IMR-90 (cell line): ENCODE data around the gene ZNF385D. TPM values are rescaled to one million over a fixed set of nuclear protein-coding genes. Genes with fewer than 3 reads are reported as not detected.

Experiments
- ATAC-seq: fragments of 200-7000 bp; cut with Tn5 transposase; 2 replicates; pipeline ENCODE4 v1.9.1; 2020; ENCODE audit warnings: low read depth, mild to moderate bottlenecking, moderate library complexity
- BruUV-seq: library from RNA; stranded (reverse); fragments of 400-500 nt; replicated peaks from 2 replicates; lab custom pipeline; 2021; lab: Mats Ljungman, UMichigan
- CTCF ChIA-PET: fragments of 300-600 bp; formaldehyde crosslinking; extraction: SDS; loops from one replicate; lab custom pipeline; 2021; ENCODE audit warnings: antibody characterized with exemption; lab: Yijun Ruan, JAX
- POLR2A ChIA-PET: fragments of 300-600 bp; sonication (Branson Sonifier 250); formaldehyde crosslinking; loops from one replicate; lab custom pipeline; 2022; ENCODE audit warnings: antibody characterized with exemption; ENCODE audit not compliant: unreplicated experiment; lab: Charles Lee
- DNase-seq: peaks from one replicate; pipeline ENCODE4 v3.0.0; 2013
- H2AFZ ChIP-seq: replicated peaks from 2 replicates; pipeline ENCODE3; 2013; ENCODE audit warnings: low read length, mild to moderate bottlenecking; ENCODE audit not compliant: poor library complexity
- H2AK5ac ChIP-seq: 2 replicates; pipeline ENCODE4 v1.6.1; 2013; ENCODE audit warnings: low read depth, low read length, inconsistent platforms
- H2AK9ac ChIP-seq: replicated peaks from 2 replicates; pipeline ENCODE3; 2013; ENCODE audit warnings: mild to moderate bottlenecking, low read depth, low read length, moderate library complexity; ENCODE audit not compliant: poor library complexity
- H2BK120ac ChIP-seq: 2 replicates; pipeline ENCODE4 v1.6.1; 2013; ENCODE audit warnings: low read depth, low read length, inconsistent platforms
- H2BK15ac ChIP-seq: 3 replicates; pipeline ENCODE4 v1.6.1; 2013; ENCODE audit warnings: low read depth, low read length, inconsistent platforms
- H2BK20ac ChIP-seq: 2 replicates; pipeline ENCODE4 v1.6.1; 2013; ENCODE audit warnings: low read depth, mild to moderate bottlenecking, inconsistent platforms, low read length, moderate library complexity
- H2BK5ac ChIP-seq: 2 replicates; pipeline ENCODE4 v1.6.1; 2013; ENCODE audit warnings: mild to moderate bottlenecking, low read depth, low read length, inconsistent platforms; ENCODE audit not compliant: poor library complexity, severe bottlenecking
- H3K14ac ChIP-seq: replicated peaks from 2 replicates; pipeline ENCODE4 v1.6.1; 2013; ENCODE audit warnings: low read depth, low read length, inconsistent platforms
- H3K18ac ChIP-seq: 2 replicates; pipeline ENCODE4 v1.6.1; 2013; ENCODE audit warnings: low read depth, low read length, control low read depth
- H3K23ac ChIP-seq: 2 replicates; pipeline ENCODE4 v1.6.1; 2013; ENCODE audit warnings: low read depth, low read length, inconsistent platforms
- H3K27ac ChIP-seq: 2 replicates; pipeline ENCODE4 v1.5.1; 2013; ENCODE audit warnings: mild to moderate bottlenecking, control low read depth, low read length; ENCODE audit not compliant: insufficient read depth
- H3K27me3 ChIP-seq: 2 replicates; pipeline ENCODE4 v1.6.1; 2013; ENCODE audit warnings: low read length; ENCODE audit not compliant: control insufficient read depth, insufficient read depth
- H3K36me3 ChIP-seq: 2 replicates; pipeline ENCODE4 v1.6.1; 2013; ENCODE audit warnings: low read length, mixed read lengths; ENCODE audit not compliant: control insufficient read depth, insufficient read depth
- H3K4ac ChIP-seq: 2 replicates; pipeline ENCODE4 v1.6.1; 2013; ENCODE audit warnings: low read depth, low read length, inconsistent platforms
- H3K4me1 ChIP-seq: 2 replicates; pipeline ENCODE4 v1.6.1; 2013; ENCODE audit warnings: low read length, mixed read lengths; ENCODE audit not compliant: control insufficient read depth, insufficient read depth
- H3K4me2 ChIP-seq: 2 replicates; pipeline ENCODE4 v1.6.1; 2013; ENCODE audit warnings: low read depth, mild to moderate bottlenecking, control low read depth, low read length, moderate library complexity
- H3K4me3 ChIP-seq: 2 replicates; pipeline ENCODE4 v1.5.1; 2013; ENCODE audit warnings: low read depth, mild to moderate bottlenecking, control low read depth, low read length, moderate library complexity; ENCODE audit not compliant: insufficient read depth
- H3K56ac ChIP-seq: 2 replicates; pipeline ENCODE4 v1.6.1; 2013; ENCODE audit warnings: low read length, inconsistent platforms; ENCODE audit not compliant: insufficient read depth; ENCODE audit errors: extremely low read depth
- H3K79me1 ChIP-seq, 2 experiments: 2 replicates each; pipeline ENCODE4 v1.6.1; 2013; ENCODE audit warnings: low read length in 2 of 2, inconsistent platforms in 1 of 2, low read depth in 1 of 2
- H3K9ac ChIP-seq: 2 replicates; pipeline ENCODE4 v1.6.1; 2013; ENCODE audit warnings: low read depth, low read length, control low read depth
- H3K9me1 ChIP-seq: 2 replicates; pipeline ENCODE4 v1.6.1; 2013; ENCODE audit warnings: low read length, inconsistent platforms; ENCODE audit not compliant: insufficient read depth
- H3K9me3 ChIP-seq: 2 replicates; pipeline ENCODE4 v1.6.1; 2013; ENCODE audit warnings: low read length; ENCODE audit not compliant: control insufficient read depth, insufficient read depth
- H4K20me1 ChIP-seq: 2 replicates; pipeline ENCODE4 v1.6.1; 2013; ENCODE audit warnings: low read length, inconsistent platforms; ENCODE audit not compliant: insufficient read depth
- H4K5ac ChIP-seq: 2 replicates; pipeline ENCODE4 v1.6.1; 2013; ENCODE audit warnings: mild to moderate bottlenecking, low read depth, low read length, control low read depth
- H4K8ac ChIP-seq, 2 experiments: 2 replicates each; pipeline ENCODE4 v1.6.1; 2013; ENCODE audit warnings: low read depth in 2 of 2, low read length in 2 of 2, control low read depth in 1 of 2, inconsistent platforms in 1 of 2
- H4K91ac ChIP-seq: 2 replicates; pipeline ENCODE4 v1.6.1; 2013; ENCODE audit warnings: low read depth, low read length, inconsistent platforms; ENCODE audit not compliant: insufficient read depth
- BHLHE40 ChIP-seq: fragments of 150-350 bp; IDR thresholded peaks from 2 replicates; pipeline ENCODE4 v1.6.1; 2016; ENCODE audit warnings: mild to moderate bottlenecking, low read depth, low read length
- CEBPB ChIP-seq: IDR thresholded peaks from 2 replicates; pipeline ENCODE4 v1.6.1; 2012; ENCODE audit warnings: low read depth, low read length, improper control_type of control experiment
- CHD1 ChIP-seq: IDR thresholded peaks from 2 replicates; pipeline ENCODE4 v1.6.1; 2012; ENCODE audit warnings: low read depth, low read length, improper control_type of control experiment
- FOS ChIP-seq: fragments of 150-350 bp; IDR thresholded peaks from 2 replicates; pipeline ENCODE4 v1.6.1; 2016; ENCODE audit warnings: low read depth, low read length
- MAFK ChIP-seq: IDR thresholded peaks from 2 replicates; pipeline ENCODE4 v1.6.1; 2012; ENCODE audit warnings: low read depth, low read length, improper control_type of control experiment
- MAZ ChIP-seq: IDR thresholded peaks from 2 replicates; pipeline ENCODE4 v1.6.1; 2012; ENCODE audit warnings: low read depth, mild to moderate bottlenecking, low read length, improper control_type of control experiment, moderate library complexity, borderline replicate concordance
- MXI1 ChIP-seq: IDR thresholded peaks from 2 replicates; pipeline ENCODE4 v1.6.1; 2012; ENCODE audit warnings: low read depth, mild to moderate bottlenecking, low read length, moderate library complexity, borderline replicate concordance
- NFE2L2 ChIP-seq: fragments of 150-350 bp; IDR thresholded peaks from 2 replicates; pipeline ENCODE4 v1.6.1; 2016; ENCODE audit warnings: low read depth, mild to moderate bottlenecking, low read length
- POLR2A ChIP-seq: IDR thresholded peaks from 2 replicates; pipeline ENCODE4 v1.6.1; 2012; ENCODE audit warnings: mild to moderate bottlenecking, low read depth, low read length
- RAD21 ChIP-seq: IDR thresholded peaks from 2 replicates; pipeline ENCODE4 v1.6.1; 2012; ENCODE audit warnings: low read length, improper control_type of control experiment
- RFX5 ChIP-seq: IDR thresholded peaks from 2 replicates; pipeline ENCODE4 v1.8.0; 2012; ENCODE audit warnings: low read depth, mild to moderate bottlenecking, low read length, moderate library complexity
- SMC3 ChIP-seq: fragments of 150-350 bp; IDR thresholded peaks from 2 replicates; pipeline ENCODE4 v1.6.1; 2016; ENCODE audit warnings: low read depth, mild to moderate bottlenecking, antibody characterized with exemption, low read length, moderate library complexity
- WGBS, 2 experiments: methylation state at CpG; one replicate each; pipeline versions ENCODE4 v1.1.5 to v1.1.7; 2013; ENCODE audit warnings: missing lambda C conversion rate in 2 of 2; ENCODE audit not compliant: insufficient read length in 1 of 2; ENCODE audit errors: extremely low coverage in 2 of 2; 5-methylcytosine and 5-hydroxymethylcytosine counted together
- dilution Hi-C: fragments of 300-500 bp; cut with HindIII; formaldehyde crosslinking; loops from one replicate; pipeline ENCODE4 v1.14.3; 2018; ENCODE audit warnings: low sequenced_read_pairs; ENCODE audit not compliant: unreplicated experiment
- in situ Hi-C: fragments of 300-500 bp; cut with MboI; formaldehyde crosslinking; loops from 3 replicates; pipeline ENCODE4 v1.14.3; 2019; ENCODE audit warnings: low sequenced_read_pairs, inconsistent platforms, mixed read lengths
- intact Hi-C: fragments of 100-400 bp; cut with micrococcal nuclease; formaldehyde crosslinking; loops from 2 replicates; pipeline ENCODE4 v1.10.0; 2022
- polyA plus RNA-seq, 3 experiments: library from polyadenylated mRNA; depleted of rRNA; stranded (reverse); fragments of >200 nt; gene quantifications; 2 replicates each; pipeline ENCODE4 v1.2.3, GENCODE V29; 2012; ENCODE audit warnings: low replicate concordance in 1 of 3
- total RNA-seq: library from RNA; depleted of rRNA; stranded (reverse); fragments of >200 nt; gene quantifications from 2 replicates; pipeline ENCODE4 v1.2.3, GENCODE V29; 2012
- TF ChIP-seq, protein P1 (sequence below): fragments of 150-350 bp; IDR thresholded peaks from 2 replicates; pipeline ENCODE4 v1.6.1; 2017; ENCODE audit warnings: mild to moderate bottlenecking, antibody characterized with exemption, low read length, low read depth
- TF ChIP-seq, protein P2 (sequence below): fragments of 150-350 bp; IDR thresholded peaks from 2 replicates; pipeline ENCODE4 v1.6.1; 2016; ENCODE audit warnings: low read depth, mild to moderate bottlenecking, low read length, moderate library complexity, borderline replicate concordance
- TF ChIP-seq, protein P3 (sequence below): conservative IDR thresholded peaks from 2 replicates; pipeline ENCODE4 v1.5.1; 2012; ENCODE audit warnings: mild to moderate bottlenecking, low read depth, low read length, improper control_type of control experiment

ZNF385D gene
- total and polyA plus RNA-seq, 2 of the 4 experiments (the other 2 are of a cell fraction) = 0.18 to 2.4 TPM

DNA sequence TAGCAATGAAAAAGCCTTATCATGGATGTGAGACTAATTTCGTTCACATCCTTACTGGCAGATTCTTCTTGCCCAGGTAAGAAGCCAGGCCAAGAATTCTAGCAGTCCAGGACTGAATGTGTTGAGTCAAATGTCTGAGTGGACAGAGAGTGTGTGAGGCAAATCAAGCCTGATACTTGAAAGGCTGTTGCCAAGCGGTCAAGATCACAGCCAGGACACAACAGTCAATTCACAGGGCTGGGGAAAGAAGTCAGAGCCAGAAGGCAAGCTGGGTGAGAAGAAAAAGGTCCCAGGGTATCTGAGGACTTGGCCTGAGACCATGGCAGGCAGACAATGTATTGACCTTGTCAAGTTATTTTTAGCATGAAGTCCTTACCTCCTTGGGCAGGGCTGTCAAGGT is 301.3 kb downstream of the ZNF385D start:
- Histone ChIP-seq H4K8ac (no peak overlapping the region), H2AK9ac (no peak overlapping the region), H2BK20ac (no peak overlapping the region), H2BK120ac (no peak overlapping the region), H3K9me1 (no peaks in the 10 kb centered on the region), H3K4me1 (no peaks in the 10 kb centered on the region), H3K4ac (no peak overlapping the region), H4K91ac (no peak overlapping the region), H3K4me2 (no peak overlapping the region), H3K36me3 (no peaks in the 10 kb centered on the region), H2AK5ac (no peak overlapping the region), H3K56ac (no peak overlapping the region), H3K79me1 (no peaks in the 10 kb centered on the region), H2BK5ac (no peak overlapping the region), H3K23ac (no peak overlapping the region), H3K14ac (no peak overlapping the region), H3K4me3 (no peak overlapping the region), H3K27me3 (no peaks in the 10 kb centered on the region), H3K27ac (no peak overlapping the region), H2AFZ (no peak overlapping the region), H3K9ac (no peak overlapping the region), H4K5ac (no peak overlapping the region), H3K18ac (no peak overlapping the region), H3K9me3 (no peaks in the 10 kb centered on the region), H4K20me1 (no peaks in the 10 kb centered on the region), H2BK15ac (no peak overlapping the region)
- 83% methylated on average over 1 of the region's 2 CpGs; no CpG with 5 or more reads in 1 of the 2 experiments for WGBS, 2 experiments
- ChIA-PET POLR2A (no interaction called here), CTCF (no interaction called here)
- no TSS peak for BruUV-seq
- ATAC-seq (no peak), DNase-seq (no peak)
- intact Hi-C loops = no loop called here
- dilution Hi-C loops = no loop called here
- in situ Hi-C loops = no loop called here
- TF ChIP-seq RFX5 (no peak), MXI1 (no peak), POLR2A (no peak), RAD21 (no peak), SMC3 (no peak), FOS (no peak), CEBPB (no peak), MAZ (no peak), CHD1 (no peak), BHLHE40 (no peak), MAFK (no peak), NFE2L2 (no peak)
- TF ChIP-seq, protein P1, sequence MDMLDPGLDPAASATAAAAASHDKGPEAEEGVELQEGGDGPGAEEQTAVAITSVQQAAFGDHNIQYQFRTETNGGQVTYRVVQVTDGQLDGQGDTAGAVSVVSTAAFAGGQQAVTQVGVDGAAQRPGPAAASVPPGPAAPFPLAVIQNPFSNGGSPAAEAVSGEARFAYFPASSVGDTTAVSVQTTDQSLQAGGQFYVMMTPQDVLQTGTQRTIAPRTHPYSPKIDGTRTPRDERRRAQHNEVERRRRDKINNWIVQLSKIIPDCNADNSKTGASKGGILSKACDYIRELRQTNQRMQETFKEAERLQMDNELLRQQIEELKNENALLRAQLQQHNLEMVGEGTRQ = no peak
- TF ChIP-seq, protein P2, sequence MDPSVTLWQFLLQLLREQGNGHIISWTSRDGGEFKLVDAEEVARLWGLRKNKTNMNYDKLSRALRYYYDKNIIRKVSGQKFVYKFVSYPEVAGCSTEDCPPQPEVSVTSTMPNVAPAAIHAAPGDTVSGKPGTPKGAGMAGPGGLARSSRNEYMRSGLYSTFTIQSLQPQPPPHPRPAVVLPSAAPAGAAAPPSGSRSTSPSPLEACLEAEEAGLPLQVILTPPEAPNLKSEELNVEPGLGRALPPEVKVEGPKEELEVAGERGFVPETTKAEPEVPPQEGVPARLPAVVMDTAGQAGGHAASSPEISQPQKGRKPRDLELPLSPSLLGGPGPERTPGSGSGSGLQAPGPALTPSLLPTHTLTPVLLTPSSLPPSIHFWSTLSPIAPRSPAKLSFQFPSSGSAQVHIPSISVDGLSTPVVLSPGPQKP = no peak
- TF ChIP-seq, protein P3, sequence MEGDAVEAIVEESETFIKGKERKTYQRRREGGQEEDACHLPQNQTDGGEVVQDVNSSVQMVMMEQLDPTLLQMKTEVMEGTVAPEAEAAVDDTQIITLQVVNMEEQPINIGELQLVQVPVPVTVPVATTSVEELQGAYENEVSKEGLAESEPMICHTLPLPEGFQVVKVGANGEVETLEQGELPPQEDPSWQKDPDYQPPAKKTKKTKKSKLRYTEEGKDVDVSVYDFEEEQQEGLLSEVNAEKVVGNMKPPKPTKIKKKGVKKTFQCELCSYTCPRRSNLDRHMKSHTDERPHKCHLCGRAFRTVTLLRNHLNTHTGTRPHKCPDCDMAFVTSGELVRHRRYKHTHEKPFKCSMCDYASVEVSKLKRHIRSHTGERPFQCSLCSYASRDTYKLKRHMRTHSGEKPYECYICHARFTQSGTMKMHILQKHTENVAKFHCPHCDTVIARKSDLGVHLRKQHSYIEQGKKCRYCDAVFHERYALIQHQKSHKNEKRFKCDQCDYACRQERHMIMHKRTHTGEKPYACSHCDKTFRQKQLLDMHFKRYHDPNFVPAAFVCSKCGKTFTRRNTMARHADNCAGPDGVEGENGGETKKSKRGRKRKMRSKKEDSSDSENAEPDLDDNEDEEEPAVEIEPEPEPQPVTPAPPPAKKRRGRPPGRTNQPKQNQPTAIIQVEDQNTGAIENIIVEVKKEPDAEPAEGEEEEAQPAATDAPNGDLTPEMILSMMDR = no peak
